Measurements from ENCODE around the gene GPN2.
A peak's percentile ranks its signal among the peaks of the same experiment; 100 is the strongest.

GRCh38 chr1:26932531-26932930, 42.4 kb upstream of the GPN2 start:
- TF ChIP-seq, protein P1, sequence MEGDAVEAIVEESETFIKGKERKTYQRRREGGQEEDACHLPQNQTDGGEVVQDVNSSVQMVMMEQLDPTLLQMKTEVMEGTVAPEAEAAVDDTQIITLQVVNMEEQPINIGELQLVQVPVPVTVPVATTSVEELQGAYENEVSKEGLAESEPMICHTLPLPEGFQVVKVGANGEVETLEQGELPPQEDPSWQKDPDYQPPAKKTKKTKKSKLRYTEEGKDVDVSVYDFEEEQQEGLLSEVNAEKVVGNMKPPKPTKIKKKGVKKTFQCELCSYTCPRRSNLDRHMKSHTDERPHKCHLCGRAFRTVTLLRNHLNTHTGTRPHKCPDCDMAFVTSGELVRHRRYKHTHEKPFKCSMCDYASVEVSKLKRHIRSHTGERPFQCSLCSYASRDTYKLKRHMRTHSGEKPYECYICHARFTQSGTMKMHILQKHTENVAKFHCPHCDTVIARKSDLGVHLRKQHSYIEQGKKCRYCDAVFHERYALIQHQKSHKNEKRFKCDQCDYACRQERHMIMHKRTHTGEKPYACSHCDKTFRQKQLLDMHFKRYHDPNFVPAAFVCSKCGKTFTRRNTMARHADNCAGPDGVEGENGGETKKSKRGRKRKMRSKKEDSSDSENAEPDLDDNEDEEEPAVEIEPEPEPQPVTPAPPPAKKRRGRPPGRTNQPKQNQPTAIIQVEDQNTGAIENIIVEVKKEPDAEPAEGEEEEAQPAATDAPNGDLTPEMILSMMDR (IDR thresholded peaks at IDR 0.05; ENCODE audit: insufficient read depth, low read length) = no peak
- TF ChIP-seq SPI1 (IDR thresholded peaks at IDR 0.05; ENCODE audit: borderline replicate concordance, low read depth) (peak; percentile 9; the same call in 1 of the 2 replicates), POLR2AphosphoS5 (IDR thresholded peaks at IDR 0.05; ENCODE audit: low read depth) (no peak), GABPA (IDR thresholded peaks at IDR 0.05; ENCODE audit: low read depth) (no peak)
